Erythroblast (primary cell): ENCODE data around the gene NRG3.

Experiments
- GATA1 ChIP-seq: IDR thresholded peaks from 2 replicates; pipeline ENCODE4 v1.6.1; 2011; ENCODE audit warnings: low read depth, mild to moderate bottlenecking, control low read depth, low read length, moderate library complexity
- POLR2A ChIP-seq: IDR thresholded peaks from 2 replicates; pipeline ENCODE4 v1.6.1; 2011; ENCODE audit warnings: mild to moderate bottlenecking, low read length

- TF ChIP-seq POLR2A (no peak), GATA1 (no peak)
These were observed 799.0 kb downstream of the NRG3 start for GRCh38 chr10:82674036-82674435.
